ENCODE measurements around the gene RAB40A.

The RAB40A gene, protein sequence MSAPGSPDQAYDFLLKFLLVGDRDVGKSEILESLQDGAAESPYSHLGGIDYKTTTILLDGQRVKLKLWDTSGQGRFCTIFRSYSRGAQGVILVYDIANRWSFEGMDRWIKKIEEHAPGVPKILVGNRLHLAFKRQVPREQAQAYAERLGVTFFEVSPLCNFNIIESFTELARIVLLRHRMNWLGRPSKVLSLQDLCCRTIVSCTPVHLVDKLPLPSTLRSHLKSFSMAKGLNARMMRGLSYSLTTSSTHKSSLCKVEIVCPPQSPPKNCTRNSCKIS

DNA sequence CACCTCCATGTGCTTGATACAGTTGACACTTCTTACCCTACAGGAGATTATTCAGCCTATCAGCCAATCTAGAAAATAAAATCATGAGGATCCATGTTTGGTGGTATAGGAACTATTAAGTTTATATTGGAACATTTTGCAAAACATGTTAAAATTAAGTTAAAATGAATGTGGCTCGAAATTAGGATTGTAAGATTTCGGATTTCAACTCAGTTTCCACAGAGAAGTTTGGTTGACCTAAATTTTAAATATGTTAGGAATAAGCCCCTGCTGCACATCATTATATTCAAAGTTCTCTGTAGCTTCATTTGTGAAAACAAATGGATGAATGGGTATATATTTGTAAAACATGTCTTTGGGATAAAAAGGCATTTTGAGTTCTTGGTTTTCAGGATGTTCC, at the start of gene RAB40A:
Gene RAB40A (minus strand): TSS at position 101 of the 400 bp plus-strand sequence. CDS start 18,733 bp downstream, outside the sequence.
- DNase-seq = no peak

DNA sequence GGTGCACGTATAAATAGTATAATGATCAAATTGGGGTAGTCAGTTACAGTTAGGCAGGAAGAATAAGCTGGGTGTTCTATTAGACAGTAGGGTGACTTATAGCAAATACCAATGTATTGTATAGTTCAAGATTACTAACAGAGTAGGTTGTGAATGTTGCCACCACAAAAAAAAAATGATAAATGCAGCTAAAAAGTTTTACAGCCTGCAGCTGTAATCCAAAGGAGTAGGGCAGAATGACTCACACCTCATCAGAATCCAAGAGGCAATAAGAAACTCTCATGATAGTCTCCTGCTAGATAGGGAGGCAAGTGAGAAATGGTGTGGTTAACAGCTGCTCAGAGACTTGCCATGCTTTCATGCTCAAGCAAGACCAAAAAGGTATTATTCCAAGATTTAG, 46.5 kb upstream of the RAB40A start:
- no peak for DNase-seq

DNA sequence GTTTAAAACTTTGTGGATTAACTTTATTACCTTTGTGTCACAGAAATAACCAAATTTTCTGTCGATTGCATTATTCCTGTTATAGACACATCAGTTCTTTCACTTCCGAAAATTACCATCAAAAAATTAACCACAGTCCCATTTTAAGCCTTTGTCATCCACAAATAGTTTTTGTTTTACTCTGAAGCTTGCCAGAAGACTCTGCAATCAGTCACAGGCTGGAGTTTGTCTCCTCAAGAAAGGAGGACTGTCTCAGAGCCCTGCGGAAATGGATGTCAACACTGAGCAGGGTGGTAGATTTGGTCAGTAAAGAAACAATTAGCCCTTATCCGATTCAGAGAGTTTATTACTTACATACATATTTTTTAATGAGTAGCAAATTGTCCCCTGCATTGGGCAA, 45.9 kb upstream of the RAB40A start:
- DNase-seq = no peak

DNA sequence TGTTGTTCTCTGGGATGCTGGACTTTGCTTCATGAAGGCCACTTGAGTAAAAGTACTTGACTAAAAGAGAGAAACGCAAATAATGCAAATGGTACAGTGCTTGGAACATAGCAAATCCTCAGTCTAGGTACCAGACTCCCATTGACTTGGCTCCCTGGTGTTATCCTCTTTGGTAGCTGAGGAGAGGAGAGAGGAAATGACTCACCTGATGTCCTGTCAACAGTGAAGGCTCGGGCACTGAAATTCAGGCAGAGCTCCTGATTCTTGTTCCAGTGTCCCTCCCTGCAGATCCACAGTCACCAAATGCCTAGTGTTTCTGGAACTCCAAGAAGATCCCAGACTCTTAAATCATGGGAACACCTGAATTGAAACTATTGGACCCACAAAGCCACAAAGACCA, 43.5 kb upstream of the RAB40A start:
- DNase-seq = no peak

DNA sequence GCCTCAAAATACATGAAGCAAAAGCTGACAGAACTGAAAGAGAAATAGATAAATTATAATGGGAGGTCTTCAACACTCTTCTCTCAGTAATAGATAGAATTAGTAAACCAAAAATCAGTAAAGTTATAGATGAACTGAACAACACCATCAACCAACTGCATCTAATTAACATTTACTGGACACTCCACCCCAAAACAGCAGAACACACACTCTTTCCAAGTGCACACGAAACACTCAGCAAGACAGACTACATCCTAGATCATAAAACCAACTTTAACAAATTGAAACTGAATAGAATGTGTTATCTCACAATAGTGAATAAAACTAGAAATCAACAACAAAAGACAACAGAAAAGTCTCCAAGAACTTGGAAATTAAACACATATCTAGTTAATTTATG, 41.0 kb upstream of the RAB40A start:
- no peak for DNase-seq

DNA sequence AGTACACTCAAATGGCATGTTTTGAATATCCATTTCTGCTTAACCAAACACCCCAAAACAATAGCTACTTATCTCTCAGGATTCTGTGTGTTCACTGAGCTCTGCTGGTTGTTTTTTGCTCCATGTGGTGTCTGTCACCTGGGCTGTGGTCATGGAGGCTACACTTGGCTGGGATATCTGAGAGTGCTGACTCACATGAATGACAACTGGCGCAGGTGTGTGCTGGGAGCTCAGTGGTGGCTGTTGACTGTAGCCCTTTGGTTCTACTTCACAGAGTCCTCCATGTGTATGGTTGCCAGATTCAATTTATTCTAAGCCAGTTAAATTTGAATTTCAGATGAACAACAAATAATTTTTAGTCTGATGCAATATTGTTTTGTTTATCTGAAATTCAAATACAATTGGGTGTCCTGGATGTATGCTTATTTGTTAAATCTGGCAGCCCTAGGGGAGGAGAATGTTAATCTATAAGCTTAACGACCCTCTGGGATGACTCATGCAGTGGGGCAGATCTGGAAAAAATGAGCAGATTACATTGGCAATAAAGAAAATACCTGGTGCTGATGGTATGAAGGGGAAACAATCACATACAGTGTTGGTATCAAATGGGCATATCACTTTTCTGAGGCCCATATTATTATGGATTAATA, 37.8 kb upstream of the RAB40A start:
- no peak for DNase-seq

DNA sequence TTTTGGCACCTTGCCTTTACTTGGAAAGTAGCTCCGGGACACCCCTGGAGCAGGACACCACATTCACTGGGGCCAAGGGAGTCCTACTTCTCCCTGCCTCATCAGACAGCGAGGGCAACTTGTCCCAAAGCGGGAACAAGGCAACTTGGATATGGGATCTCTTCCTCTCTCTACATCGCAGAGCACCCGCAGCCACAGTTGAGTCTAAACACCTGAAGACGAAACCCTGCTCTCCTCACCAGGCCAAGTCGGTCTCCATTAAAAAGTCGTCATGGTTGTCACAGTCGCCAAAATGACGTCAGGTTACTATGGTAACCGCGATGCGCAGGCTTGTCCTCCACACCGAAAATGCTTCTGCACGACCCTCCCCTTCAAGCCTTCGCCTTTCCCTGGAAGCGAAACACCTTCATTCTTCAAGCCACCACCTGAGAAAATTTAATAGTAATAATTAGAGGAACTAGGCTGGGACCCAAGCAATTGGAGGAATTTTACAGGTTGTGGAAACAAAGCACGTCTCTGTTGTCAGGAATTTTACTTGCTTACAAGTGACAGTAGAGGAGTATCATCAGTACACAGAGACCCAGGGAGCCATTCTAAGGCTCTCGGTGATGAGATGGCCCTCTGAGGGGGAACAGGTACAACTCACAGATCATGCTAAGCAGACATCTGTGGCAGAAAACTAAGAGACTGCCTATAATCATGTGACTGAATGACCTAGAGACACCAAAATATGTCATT, 35.6 kb upstream of the RAB40A start:
- DNase-seq = peak; percentile 72 to 76

DNA sequence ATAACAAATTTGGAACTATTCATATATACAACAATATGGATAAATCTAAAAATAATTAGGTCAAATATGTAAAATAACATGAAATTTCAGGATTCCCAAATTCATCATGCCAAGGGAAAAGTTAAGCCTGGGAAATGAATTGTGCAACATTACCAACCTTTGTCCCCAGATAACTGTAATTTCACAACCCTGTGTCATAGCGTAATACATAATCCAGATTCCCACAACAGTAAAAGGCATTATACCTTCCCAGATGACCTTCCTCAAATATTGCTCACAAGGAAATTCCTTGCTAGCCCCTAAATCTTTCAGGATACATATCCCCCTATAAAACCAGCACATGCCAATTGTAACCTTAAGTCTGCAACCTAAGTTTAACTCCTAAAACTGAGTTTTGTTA, 32.9 kb upstream of the RAB40A start:
- DNase-seq = no peak

DNA sequence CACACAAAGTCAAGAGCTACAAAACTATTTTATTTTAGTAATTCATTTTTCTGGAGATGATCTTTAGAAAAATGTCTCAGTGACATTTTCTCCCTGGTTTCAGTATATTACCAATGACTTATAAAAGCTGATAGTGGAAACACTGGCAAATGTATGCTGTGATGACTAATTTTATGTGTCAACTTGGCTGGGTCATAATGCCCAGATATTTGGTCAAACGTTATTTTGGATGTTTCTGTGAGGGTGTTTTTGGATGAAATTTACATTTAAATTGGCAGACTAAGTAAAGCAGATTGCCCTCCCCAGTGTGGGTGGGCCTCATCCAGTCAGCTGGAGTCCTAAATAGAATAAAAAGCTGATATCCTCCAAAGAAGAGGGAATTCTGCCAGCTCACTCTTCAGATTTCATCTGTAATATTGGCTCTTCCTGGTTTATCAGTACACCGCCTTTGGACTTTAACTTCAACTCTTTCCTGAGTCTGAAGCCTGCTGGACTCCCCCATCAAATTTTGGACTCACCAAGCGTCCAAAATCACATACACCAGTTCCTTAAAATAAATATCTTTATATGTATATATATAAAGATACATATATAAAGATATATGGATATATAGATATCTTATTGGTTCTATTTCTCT, 31.2 kb upstream of the RAB40A start:
- no peak for DNase-seq

DNA sequence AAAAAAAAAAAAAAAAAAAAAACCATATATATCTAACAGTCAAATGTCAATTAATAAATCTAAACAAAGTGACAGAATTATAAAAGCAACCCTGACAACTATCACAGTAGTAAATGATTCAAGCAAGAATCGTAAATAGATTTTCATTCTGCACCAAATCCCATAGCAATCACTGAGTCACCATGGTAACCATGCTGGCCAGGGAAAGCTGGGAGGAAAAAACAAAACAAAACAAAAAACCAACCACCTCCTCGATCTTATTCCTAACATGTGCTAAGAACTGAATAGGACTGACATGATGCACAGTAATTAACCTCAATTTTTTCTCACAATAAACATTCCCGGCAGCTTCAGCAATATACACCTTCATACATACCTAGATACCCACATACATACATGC, 30.6 kb upstream of the RAB40A start:
- DNase-seq = no peak

DNA sequence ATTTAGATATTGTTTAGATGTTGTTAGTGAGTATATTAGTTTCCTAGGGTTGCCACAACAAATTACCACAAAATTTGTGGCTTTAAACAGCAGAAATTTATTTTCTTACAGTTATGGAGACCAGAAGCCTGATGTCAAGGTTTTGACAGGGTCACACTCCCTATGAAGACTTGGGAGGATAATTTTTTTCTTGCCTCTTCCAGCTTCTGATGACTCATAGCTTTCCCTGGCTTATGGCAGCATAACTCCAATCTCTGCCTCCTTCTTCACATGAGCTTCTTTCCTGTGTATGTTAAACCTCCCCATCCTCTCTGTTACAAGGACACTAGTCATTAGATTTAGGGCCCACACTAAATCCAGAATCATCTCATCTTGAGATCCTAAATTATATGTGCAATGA, 20.9 kb upstream of the RAB40A start:
- DNase-seq = no peak

DNA sequence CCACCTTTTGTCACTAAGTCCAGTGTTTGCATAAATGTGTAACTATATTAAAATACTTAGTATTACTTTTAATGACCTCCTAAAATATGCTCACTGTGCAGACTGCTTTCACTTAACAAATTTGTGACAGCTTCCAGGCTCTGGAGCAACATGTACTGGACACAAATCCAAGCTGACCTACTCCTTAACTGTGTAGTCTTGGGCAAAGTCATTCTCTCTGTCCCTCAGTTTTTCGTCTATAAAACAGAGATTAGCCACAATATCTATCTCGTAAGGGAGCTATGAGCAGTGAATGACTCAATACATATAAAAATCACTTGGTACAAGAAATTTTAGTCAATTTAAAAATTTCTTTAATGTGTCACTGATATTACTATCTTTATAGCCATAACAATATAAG, 20.4 kb upstream of the RAB40A start:
- DNase-seq = no peak

DNA sequence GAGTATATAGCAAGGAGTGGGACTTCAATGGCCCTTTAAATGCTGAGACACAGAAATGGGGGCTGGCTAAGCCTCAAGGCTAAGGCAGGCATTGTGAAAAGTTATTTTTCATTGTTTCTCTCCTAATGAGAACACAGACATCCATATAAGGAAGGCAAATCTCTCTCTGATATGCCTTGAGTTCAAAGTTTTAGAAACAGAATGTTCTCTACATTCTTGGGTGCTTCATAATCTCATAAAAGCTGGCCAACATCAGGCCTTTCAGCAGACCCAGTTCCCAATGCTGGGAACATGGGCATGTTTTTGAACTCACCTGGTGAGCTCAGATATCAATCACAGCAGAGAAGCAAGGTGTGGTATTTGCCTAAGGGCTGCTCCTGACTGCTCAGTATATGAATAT, 19.4 kb upstream of the RAB40A start:
- no peak for DNase-seq

DNA sequence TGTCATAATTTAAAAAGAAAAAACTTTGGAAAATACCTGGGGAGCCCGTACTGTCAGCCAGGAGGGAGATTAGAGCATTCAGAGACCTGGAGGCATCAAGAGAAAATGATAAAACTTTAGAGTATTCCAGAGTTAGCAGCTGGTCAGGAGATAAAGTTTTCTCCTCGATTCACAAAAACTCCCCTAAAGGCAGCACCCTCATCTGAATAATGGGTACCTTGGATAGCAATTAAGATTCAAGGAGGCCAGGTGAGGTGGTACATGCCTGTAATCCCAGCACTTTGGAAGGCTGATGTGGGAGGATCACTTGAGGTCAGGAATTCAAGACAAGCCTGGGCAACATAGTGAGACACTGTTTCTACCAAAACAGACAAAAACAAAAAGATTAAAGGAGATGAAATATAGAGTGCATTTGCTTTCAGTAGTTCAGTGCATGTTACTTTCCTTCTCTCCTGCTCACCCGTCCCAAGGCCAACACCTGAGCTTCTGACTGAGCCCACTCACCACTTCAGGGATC, 18.6 kb upstream of the RAB40A start:
- no peak for DNase-seq

DNA sequence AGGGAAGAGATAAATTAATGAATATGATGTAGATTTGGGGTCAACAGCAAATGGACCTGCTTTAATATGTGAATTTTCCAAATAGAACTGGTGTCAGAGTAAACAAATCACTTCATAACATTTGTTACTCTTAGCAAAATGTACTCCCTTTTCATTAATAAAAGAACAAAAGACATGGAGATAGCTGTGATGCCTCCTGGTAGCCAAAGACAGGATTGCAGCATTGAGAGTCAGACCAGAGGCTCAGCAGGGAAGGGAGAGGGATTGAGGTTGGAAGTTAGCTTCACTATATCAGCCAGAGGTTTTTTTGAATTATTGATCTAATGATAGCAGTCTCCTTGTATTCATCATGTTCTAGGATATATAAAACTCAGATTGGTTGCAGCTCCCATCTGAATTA, 17.4 kb upstream of the RAB40A start:
- DNase-seq = no peak

DNA sequence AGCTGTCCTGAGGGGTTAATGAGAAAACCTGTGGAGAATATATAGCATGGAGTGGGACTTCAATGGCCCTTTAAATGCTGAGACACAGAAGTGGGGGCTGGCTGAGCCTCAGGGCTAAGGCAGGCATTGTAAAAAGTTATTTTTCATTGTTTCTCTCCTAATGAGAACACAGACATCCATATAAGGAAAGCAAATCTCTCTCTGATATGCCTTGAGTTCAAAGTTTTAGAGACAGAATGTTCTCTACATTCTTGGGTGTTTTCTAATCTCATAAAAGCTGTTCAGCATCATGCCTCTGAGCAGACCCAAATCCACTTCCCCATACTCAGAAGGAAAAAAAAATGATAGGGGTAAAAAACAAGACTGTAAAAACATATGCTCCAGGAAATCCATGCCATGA, 16.8 kb upstream of the RAB40A start:
- no peak for DNase-seq

DNA sequence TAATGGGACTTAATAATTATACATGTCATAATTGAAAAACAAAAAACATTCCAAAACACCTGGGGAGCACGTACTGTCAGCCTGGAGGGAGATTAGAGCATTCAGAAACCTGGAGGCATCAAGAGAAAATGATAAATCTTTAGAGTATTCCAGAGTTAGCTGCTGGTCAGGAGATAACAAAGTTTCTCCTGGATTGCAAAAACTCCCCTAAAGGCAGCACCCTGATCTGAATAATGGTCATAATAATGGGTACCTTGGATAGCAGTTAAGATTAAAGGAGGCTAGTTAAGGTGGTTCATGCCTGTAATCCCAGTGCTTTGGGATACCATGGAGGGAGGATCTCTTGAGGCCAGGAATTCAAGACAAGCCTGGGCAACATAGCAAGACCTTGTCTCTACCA, 15.9 kb upstream of the RAB40A start:
- no peak for DNase-seq

DNA sequence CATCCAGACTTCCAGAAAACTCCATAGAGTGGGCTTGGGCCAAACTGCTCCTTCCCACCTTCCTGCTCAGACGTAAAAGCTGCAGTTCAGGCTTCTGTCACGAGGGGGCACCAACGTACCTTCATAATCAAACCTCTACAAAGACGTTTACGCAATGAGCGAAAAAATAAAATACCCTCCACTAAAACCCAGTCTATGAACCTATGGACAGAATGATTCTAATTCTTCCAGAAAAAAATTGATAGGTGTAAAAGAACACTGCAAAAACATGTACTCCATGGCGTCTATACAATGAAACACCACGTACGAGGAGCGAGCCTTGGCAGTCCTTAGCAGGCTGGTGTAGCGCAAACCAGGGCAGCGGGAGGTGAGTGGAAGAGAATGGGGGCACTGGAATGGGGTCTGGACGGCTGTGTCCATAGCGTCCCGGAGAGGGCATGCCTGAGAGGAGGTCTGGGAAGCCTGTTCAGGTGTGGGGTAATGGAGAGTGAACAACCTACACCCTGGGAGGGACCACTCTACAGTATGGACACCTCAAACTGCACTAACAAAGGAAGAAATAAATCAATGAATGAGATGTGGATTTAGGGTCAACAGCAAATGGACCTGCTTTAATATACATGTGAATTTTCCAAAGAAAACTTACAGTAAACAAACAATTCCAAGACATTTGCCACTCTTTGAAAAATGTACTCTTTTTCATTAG, 14.4 kb upstream of the RAB40A start:
- peak; percentile 82 to 86 for DNase-seq

DNA sequence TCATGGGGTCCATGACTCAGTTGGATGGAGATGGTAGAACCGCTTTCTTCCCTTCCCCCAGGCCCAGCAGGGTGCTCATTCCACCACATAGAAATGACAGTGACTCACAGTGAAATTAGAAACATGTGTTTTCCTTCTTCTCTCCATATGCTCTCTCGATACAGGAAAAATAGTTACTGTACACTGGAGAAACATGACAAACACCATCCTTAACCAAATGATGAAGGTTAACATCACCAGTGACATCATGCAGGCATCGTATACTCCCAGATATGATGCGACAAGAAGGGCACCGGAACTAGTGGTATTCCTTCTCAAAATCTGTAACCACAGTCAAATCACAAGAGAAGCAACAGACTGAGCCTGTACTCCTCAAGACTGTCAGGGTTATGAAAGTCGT, 11.7 kb upstream of the RAB40A start:
- no peak for DNase-seq

DNA sequence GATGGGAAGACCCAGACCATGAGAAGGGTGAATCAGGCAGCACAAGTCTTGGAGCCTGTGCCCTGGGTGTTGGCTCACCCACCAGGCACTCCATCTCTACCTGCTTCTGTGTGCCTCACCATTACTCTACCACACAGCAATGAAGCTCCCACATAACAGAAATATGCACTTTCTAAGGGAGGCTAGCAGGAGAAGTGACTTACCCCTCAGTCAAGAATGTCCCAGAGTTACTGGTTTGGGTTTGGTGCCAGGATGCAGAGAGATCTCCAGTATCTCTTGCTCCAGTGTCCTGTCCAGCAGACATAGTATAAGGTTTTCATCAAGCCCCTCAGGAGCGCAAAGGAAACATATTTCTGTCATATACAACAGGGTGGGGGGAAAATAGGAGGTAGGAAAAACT, 11.3 kb upstream of the RAB40A start:
- DNase-seq = no peak

DNA sequence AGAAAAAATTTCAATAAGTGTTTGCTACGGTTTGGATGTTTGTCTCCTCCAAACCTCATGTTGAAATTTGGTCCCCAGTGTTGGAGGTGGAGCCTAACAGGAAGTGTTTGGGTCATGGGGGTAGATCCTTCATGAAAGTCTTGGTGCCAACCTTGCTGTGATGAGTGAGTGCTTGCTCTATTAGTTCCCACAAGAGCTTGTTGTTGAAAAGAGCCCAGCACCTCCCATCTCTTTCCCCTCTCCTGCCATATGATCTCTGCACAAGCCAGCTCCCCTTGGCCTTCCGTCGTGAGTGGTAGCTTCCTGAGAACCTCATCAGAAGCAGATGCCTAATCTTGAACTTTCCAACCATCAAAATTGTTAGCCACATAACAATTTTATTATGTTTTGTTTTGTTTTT, 10.3 kb upstream of the RAB40A start:
- no peak for DNase-seq

DNA sequence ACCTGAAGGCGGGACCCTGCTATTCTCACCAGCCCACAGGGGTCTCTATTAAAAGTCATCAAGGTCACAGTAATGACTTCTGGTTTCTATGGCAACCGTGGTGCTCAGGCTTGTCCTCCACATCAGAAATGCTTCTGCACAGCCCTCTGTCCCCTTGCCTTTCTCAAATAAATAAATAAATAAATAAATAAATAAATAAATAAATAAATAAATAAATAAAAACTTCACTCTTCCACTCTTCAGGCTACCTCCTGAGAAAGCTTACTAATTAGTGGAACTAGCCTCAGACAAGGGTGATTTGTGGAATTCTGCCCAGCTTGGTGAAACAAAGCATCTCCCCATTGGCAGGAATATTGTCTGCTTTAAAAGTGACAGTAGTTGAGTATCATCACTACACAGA, 5.5 kb upstream of the RAB40A start:
- no peak for DNase-seq

DNA sequence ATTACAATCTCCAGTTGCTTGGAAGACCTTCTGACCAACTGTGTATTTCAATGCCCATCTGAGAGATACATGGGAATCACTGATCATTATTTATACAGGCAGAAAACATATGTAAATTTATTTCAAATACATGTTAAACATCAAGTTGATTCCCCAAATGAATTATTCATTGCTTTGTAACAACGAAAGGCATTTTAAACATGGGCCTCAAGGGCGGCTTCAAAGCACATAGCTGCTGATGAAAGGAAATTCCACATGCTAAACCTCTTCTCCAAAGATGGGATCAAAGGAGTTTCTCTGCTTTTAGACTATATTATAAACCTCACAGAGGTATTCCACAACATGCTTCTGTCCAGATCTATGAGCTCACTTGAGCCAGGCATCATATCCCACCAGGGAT, 4.3 kb upstream of the RAB40A start:
- no peak for DNase-seq

Measured in activated T-cell treated with anti-CD3 and anti-CD28 coated beads, Interleukin-2, amount 50 U/mL, for 48 hours (primary cell).